Epithelial cell of prostate (primary cell): ENCODE results near the gene TNK1.

Experiments
- DNase-seq: peaks from one replicate; pipeline ENCODE4 v3.0.0-alpha.2; 2011; ENCODE audit warnings: low read depth, low spot score
- H3K27ac ChIP-seq: fragments of 450-650 bp; 2 replicates; pipeline ENCODE4 v1.5.1; 2017; ENCODE audit warnings: mild to moderate bottlenecking

TNK1 gene

DNA sequence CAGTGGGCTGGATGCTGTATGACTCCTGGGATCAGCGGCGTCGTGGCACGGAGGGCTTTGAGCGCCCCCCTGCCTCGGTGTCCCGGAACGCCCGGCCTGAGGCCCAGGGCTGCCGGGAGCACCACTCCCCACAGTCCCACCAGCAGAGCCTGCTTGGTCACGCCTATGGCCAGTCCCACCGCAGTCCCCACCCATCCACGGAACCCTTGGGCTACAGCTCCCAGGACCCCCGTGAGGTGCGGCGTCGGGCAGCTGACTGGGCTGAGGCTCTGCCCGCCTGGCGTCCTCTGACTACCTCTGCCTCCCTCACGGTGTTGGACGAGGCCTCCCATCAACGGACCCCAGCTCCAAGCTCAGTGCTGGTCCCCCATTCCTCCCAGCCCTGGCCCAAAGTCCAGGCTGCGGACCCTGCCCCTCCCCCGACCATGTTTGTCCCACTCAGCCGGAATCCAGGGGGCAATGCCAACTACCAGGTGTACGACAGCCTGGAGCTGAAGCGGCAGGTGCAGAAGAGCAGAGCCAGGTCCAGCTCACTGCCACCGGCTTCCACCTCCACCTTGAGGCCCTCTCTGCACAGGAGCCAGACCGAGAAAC lies 46.1 kb downstream of the TNK1 start:
- no peak overlapping the region for H3K27ac ChIP-seq
- no peak for DNase-seq

DNA sequence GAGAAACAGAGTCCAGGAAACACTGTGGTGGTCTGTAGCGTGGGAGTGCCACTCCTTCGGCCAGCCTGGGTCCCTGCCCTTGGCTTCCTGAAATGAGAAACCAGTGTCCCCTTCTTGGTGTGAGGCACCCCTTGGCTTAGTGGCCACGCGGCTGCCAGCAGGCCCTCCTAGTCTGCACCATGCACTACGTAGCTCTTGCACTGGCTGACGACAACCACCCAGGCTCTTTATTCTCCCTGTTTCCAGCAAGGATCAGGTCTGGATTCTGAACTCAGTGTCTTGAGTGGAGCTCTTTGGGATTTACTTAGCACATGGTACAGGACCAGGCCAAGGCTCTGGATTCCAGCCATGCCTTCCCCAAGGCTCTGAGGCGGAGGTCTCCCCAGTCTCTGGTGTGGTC lies 46.7 kb downstream of the TNK1 start:
- DNase-seq: no peak
- H3K27ac ChIP-seq: no peak overlapping the region

DNA sequence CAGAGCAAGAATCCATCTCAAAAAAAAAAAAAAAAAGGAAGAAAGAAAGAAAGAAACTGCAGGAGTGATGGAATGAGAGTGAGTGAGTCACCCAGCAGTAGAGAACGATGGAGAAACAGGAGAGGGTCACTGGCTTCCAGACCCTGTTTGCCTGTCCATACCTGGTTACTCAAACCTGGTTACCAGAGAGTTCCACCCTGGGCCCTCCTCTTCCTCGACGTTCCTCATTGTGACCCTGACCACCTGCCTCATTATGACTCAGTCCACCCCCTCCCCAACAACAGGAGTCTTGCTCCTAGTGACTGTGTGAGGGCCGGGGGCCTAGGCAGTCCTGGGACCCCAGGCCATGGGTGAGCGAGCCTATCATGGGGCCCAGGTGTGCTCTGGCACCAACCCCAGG lies 47.7 kb downstream of the TNK1 start, which contains the start of gene SPEM3:
SPEM3 (plus strand) TSS at position 301 of the 400 bp plus-strand sequence; CDS start at position 347, 46 bp downstream.
- no peak for DNase-seq
- H3K27ac ChIP-seq: no peak within 1 kb of the TSS

DNA sequence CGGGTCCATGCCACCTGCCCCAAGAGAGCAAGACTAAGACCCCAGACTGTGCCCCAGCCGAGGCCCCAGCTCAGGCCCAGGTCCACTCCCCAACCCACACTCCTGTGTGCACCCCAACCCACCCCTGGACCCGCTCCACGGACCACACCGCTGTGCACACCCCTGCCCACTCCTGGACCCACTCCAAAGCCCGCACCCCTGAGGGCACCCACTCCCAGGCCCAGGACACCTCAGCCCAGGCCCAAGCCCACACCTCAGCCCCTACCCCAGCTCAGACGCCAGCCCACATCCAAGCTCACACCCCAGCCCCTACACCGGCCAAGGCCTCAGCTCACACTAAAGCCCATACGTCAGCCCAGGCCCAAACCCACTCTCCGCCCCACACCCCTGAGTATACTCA lies 48.8 kb downstream of the TNK1 start:
- H3K27ac ChIP-seq: no peak overlapping the region
- no peak for DNase-seq

DNA sequence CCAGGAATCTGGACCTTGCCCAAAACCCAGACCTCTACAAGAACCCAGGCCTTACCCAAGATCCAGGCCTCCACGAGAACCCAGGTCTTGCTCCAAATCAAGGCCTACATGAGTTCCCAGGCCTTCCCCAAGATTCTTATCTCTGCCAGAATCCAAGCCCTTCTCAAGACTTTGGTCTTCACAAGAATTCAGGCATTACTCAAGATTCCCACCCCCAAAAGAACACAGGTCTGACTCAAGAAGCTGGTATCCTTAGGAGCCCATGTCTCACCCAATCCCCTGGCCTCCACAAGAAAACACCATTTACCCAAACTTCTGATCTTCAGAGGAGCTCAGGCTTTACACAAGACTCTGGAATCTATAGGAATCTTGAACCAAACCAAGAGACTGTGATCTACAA lies 50.3 kb downstream of the TNK1 start:
- no peak for DNase-seq

DNA sequence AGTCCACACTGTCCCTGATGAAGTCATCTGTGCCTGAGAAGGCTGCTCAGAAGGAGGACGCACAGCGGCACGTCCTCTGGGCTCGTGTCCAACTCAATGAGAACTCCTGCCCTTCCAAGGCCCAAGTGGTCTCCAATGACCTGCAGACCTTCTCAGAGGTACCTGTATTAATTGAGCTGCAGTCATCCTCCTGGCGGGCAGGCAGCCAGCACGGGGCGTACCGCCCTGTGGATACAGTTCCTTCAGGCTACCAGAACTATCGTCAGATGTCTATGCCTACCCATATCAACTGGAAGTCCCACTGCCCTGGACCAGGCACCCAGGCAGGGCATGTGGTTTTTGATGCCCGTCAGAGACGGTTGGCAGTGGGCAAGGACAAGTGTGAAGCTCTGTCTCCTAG lies 51.4 kb downstream of the TNK1 start:
- no peak overlapping the region for H3K27ac ChIP-seq
- DNase-seq: no peak

More for the DNA sequence above, 50.3 kb downstream of the TNK1 start:
- H3K27ac ChIP-seq: no peak overlapping the region

DNA sequence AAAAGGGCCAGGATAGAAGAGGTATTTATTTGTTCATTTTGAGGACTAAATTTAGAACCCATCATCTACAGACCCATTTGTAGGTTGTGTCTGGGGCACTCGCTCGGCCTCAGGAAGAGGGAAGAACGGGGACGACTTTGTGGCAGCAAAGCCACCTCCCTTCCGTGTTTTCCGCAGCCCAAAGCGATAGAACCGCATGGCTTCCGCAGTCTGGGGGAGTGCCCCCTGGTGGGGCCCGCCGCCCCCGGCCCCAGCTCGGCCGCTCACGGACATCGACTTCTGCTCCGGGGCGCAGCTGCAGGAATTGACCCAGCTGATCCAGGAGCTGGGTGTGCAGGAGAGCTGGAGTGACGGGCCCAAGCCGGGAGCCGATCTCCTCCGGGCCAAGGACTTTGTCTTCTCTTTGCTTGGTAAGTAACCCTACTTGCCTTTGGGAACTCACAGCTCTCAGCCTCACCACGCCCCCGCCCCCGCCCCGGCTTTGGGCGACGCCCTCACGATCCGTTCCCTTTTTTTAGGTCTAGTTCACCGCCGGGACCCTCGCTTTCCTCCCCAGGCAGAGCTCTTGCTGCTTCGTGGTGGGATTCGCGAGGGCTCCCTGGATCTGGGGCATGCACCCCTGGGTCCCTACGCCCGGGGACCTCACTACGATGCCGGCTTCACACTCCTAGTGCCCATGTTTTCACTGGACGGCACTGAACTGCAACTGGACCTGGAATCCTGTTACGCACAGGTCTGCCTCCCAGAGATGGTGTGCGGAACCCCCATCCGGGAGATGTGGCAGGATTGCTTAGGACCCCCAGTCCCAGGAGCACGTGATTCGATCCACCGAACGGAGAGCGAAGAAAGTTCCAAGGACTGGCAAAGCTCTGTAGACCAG lies 55.0 kb downstream of the TNK1 start:
- no peak for DNase-seq
- peak overlapping the region; percentile 89 for H3K27ac ChIP-seq

DNA sequence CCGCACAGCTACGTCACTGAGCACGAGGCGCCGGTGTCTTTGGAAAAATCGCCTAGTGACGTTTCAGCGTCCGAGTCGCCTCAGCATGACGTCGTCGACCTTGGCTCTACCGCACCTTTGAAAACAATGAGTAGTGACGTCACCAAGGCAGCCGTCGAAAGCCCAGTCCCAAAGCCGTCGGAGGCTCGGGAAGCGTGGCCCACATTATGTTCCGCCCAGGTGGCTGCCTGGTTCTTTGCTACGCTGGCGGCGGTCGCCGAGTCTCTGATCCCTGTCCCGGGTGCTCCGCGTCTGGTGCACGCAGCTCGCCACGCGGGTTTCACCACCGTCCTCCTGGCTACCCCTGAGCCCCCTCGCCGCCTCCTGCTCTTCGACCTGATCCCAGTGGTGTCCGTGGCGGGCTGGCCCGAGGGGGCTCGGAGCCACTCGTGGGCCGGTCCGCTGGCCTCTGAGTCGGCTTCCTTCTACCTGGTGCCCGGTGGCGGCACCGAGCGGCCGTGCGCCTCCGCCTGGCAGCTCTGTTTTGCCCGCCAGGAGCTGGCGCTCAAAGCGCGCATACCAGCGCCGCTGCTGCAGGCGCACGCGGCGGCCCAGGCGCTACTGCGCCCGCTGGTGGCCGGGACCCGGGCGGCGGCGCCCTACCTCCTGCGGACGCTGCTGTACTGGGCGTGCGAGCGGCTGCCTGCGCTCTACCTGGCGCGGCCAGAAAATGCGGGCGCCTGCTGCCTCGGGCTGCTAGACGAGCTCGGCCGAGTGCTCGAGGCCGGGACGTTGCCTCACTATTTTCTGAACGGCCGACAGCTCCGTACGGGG lies 55.9 kb downstream of the TNK1 start:
- DNase-seq: peak; percentile 72
- H3K27ac ChIP-seq: peak overlapping the region; percentile 89

DNA sequence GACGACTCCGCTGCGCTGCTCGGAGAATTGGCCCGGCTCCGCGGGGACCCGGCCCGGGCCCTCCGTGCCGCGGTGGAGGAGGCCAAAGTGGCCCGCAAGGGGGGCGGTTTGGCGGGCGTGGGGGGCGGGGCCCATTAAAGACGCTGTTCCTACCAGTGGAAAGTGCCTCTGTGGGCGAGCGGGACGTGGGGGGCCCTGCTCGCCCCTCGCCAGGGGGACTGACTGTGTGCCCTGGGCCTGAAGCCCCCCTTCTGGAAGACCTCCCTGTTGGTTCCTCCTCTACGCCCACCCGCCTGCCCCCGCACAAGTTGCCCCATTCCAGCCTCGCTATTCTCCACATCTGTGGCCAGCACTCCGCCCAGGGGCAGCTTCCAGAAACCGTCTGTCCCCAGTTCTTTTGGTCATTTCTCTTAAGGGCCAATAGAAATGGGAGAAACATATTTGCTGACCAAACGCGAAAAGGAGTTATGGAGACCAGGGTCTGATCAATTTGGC lies 56.5 kb downstream of the TNK1 start:
- H3K27ac ChIP-seq: peak overlapping the region; percentile 89
- DNase-seq: no peak

DNA sequence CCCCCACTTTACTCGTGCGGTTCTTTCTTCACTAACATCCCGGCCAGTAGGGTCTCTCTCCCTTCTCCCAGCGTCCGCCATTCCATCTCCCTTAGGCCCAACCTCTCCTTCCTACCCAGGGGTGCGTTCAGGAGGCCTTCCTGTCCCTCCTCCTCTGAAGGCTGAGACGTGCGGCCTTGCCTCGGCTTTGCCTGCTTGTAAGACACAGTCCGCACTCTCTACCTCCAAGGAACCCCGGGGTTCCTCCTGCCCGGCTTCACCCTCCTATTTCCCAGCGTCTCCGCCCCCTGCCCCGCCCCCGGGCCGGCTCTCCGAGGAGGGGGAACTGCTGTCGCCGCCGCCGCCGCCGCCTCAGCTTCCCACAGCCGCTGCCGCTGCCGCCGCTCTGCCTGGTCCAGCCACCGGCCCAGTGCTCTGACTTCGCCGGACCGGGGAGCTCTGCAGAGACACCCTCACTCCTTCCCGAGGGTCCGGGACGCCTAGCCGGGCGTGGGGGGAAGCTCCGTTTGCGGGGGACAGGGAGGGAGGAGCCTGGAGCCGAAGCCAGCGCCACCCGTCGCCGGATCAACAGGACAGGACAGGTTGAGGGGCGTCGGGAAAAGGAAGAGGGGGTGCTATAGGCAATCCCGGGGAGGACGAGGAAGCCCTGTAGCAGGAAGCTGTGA lies 57.2 kb downstream of the TNK1 start:
- no peak for DNase-seq
- peak overlapping the region; percentile 89 for H3K27ac ChIP-seq

DNA sequence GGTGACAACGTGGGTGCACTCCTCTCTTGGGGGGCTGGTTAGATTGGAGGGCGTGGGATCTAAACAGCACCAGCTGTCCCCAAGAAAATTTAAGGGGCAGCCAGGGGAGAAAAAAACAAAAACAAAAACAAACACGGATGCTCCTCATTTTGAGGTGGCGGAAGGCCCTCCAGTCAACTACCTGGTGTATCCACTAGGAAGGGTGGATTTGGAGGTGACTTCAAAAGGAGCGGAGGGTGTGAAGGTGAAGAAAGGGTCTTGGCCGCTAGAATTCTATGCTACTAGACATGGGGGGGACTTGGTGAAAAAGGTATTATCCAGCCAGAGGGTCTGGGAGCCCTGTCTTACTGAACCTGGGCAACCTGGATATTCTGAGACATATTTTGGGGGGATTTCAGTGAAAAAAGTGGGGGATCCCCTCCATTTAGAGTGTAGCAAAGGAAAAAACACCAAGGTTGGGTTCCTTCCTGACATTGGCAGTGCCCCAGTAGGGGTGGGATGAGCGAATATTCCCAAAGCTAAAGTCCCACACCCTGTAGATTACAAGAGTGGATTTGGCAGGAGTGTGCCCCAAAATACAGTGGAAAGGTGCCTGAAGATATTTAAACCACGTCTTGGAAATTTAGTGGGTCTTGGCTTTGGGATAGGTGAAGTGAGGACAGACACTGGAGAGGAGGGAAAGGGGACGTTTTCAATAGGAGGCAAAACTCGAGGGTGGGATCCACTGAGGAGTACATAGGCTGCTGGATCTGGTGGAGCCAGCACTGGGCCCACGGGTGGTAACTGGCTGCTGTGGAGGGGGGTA lies 58.0 kb downstream of the TNK1 start:
- H3K27ac ChIP-seq: peak overlapping the region; percentile 89
- DNase-seq: no peak
